Pericardium fibroblast (primary cell): ENCODE data around the gene SIX1. TPM values are rescaled to one million over a fixed set of nuclear protein-coding genes. Genes with fewer than 3 reads are reported as not detected.

Experiments used
- total RNA-seq: library from RNA; depleted of rRNA; stranded (reverse); fragments of >200 nt; gene quantifications from 2 replicates; pipeline ENCODE4 v1.2.3, GENCODE V29; 2015

The SIX1 gene
- 1.1 and 8.2 TPM in 2 replicates for total RNA-seq

DNA sequence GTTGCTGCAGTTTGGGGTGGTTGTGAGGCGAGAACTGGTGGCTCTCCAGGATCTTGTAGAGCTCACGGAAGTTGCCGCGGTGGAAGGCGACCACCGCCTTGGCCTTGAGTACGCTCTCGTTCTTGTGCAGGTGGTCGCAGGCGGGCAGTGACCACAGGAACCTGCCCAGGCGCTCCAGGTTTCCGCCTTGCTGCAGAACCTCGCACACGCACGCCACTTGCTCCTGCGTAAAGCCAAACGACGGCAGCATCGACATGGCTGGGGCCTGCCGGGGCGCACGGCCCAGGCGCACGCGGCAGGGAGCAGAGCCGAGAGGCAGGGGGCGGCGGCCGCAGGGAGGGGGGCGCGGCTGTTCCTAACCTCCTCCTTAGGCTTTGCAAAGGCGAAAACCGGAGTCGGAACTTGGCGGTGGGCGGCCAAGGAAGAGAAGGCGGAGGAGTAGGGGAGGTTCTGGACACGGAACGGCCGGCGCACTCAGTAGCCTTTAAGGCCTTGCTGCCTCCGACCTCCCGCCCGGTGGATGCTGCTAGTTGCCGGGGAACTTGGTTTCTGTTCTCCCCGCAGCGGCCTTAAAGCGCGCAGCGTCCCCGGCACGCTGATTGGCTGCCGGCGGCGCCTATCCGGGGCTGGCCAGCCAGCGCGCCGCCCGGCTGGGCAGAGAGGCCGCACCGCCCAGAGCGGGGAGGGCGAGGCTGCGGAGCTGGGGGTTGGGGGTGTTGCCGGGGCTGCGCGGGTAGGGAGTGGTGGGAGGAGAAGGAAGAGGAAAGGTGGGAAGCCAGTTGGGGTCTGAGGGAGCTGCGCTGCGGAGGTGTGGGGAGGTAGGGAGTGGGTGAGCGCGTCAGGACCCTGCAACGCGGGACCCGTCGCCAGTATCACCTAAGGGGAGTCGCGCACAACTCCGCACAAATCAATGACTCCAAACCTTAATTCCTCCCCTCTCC, at the start of gene SIX1:
Gene SIX1, minus strand, starts transcription at position 544 of the 941 bp plus-strand sequence. Its CDS starts 288 bp downstream, at position 256.

Other genes with a start within 250 kb of the SIX1 start
- gene C14orf39, start 163.4 kb downstream of the SIX1 start, total RNA-seq: not detected in 2 replicates
- not detected in 2 replicates for gene SIX6, start 140.3 kb downstream of the SIX1 start, total RNA-seq
- 2.1 and 9.1 TPM in 2 replicates for gene SIX4, start 74.9 kb upstream of the SIX1 start, total RNA-seq
- 23.5 and 24.6 TPM in 2 replicates for gene MNAT1, start 85.3 kb upstream of the SIX1 start, total RNA-seq